GM12878 (cell line): ENCODE data around the gene CD9. TPM values are rescaled to one million over a fixed set of nuclear protein-coding genes. Genes with fewer than 3 reads are reported as not detected.

Experiments used
- ATAC-seq: fragments of 200-7000 bp; cut with Tn5 transposase; 3 replicates; pipeline ENCODE4 v1.9.1; 2020; ENCODE audit warnings: mild to moderate bottlenecking, moderate library complexity
- BruUV-seq: library from RNA; stranded (reverse); fragments of 400-500 nt; replicated peaks from 2 replicates; lab custom pipeline; 2021; lab: Mats Ljungman, UMichigan
- CTCF ChIA-PET: fragments of 300-600 bp; sonication (Branson Sonifier 250); formaldehyde crosslinking; extraction: SDS; loops from one replicate; lab custom pipeline; 2021; ENCODE audit warnings: inconsistent platforms; lab: Yijun Ruan, JAX
- POLR2A ChIA-PET: fragments of 350-600 bp; formaldehyde crosslinking; extraction: SDS; loops from one replicate; lab custom pipeline; 2021; ENCODE audit warnings: inconsistent platforms; lab: Charles Lee
- RAD21 ChIA-PET: fragments of 300-600 bp; sonication (Branson Sonifier 250); formaldehyde crosslinking; loops from one replicate; lab custom pipeline; 2023; ENCODE audit warnings: antibody characterized with exemption; ENCODE audit not compliant: unreplicated experiment; lab: Charles Lee
- SMC1A ChIA-PET: fragments of 300-600 bp; sonication (Branson Sonifier 250); formaldehyde crosslinking; loops from one replicate; lab custom pipeline; 2023; ENCODE audit not compliant: unreplicated experiment, uncharacterized antibody; lab: Charles Lee
- DNase-seq: peaks from one replicate; pipeline ENCODE4 v3.0.0-alpha.2; 2011; ENCODE audit warnings: low read depth, low spot score
- FAIRE-seq: peaks from 3 replicates; lab custom pipeline; 2011; peaks lifted over from hg19 to GRCh38; lab: Jason Lieb, UNC
- H2AFZ ChIP-seq: 2 replicates; pipeline ENCODE4 v1.6.0; 2011; ENCODE audit warnings: low read depth, low read length, control low read depth; ENCODE audit not compliant: control insufficient read depth
- H3K27ac ChIP-seq: 2 replicates; pipeline ENCODE4 v1.5.1; 2011; ENCODE audit warnings: control low read depth; ENCODE audit not compliant: control insufficient read depth, insufficient read depth
- H3K27me3 ChIP-seq, 2 experiments: replicated peaks in 1 of 2; 2 replicates each; pipeline versions ENCODE4 v1.6.0 to v1.6.1; 2011; ENCODE audit warnings: low read length in 1 of 2; ENCODE audit not compliant: control insufficient read depth in 2 of 2, insufficient read depth in 2 of 2
- H3K36me3 ChIP-seq, 2 experiments: 2 replicates each; pipeline ENCODE4 v1.5.1; 2011; ENCODE audit warnings: low read length in 1 of 2; ENCODE audit not compliant: control insufficient read depth in 2 of 2, insufficient read depth in 2 of 2
- H3K4me1 ChIP-seq: 2 replicates; pipeline ENCODE4 v1.6.1; 2011; ENCODE audit warnings: mild to moderate bottlenecking, low read length, moderate library complexity, mixed read lengths; ENCODE audit not compliant: control insufficient read depth, insufficient read depth
- H3K4me2 ChIP-seq: 2 replicates; pipeline ENCODE4 v1.6.0; 2011; ENCODE audit warnings: control low read depth; ENCODE audit not compliant: control insufficient read depth, insufficient read depth
- H3K4me3 ChIP-seq: fragments of 200-600 bp; sonication (generic); 2 replicates; pipeline ENCODE4 v1.5.1; 2016
- H3K79me2 ChIP-seq: 2 replicates; pipeline ENCODE4 v1.6.0; 2011; ENCODE audit warnings: low read length; ENCODE audit not compliant: control insufficient read depth, insufficient read depth
- H3K9ac ChIP-seq: 2 replicates; pipeline ENCODE4 v1.8.0; 2011; ENCODE audit warnings: low read length, control low read depth, mixed read lengths; ENCODE audit not compliant: control insufficient read depth, insufficient read depth
- H3K9me3 ChIP-seq: replicated peaks from 3 replicates; pipeline ENCODE4 v1.5.1; 2011; ENCODE audit warnings: mild to moderate bottlenecking, low read length; ENCODE audit not compliant: control insufficient read depth, insufficient read depth
- H4K20me1 ChIP-seq: 2 replicates; pipeline ENCODE4 v1.6.0; 2011; ENCODE audit not compliant: control insufficient read depth, insufficient read depth
- BMI1 ChIP-seq: fragments of 450-650 bp; IDR thresholded peaks from 2 replicates; pipeline ENCODE4 v1.6.1; 2016; ENCODE audit warnings: mild to moderate bottlenecking, moderate library complexity, borderline replicate concordance
- BRCA1 ChIP-seq: IDR thresholded peaks from 2 replicates; pipeline ENCODE4 v1.6.1; 2011; ENCODE audit warnings: low read depth, low read length, improper control_type of control experiment
- CHD2 ChIP-seq: IDR thresholded peaks from 2 replicates; pipeline ENCODE4 v1.6.1; 2011; ENCODE audit warnings: low read depth, low read length, improper control_type of control experiment, borderline replicate concordance
- EZH2 ChIP-seq: IDR thresholded peaks from 2 replicates; pipeline ENCODE4 v1.6.1; 2012; ENCODE audit warnings: low read depth, mild to moderate bottlenecking, control low read depth, inconsistent platforms, low read length, borderline replicate concordance; ENCODE audit not compliant: control insufficient read depth
- HSF1 ChIP-seq: fragments of 150-350 bp; IDR thresholded peaks from 2 replicates; pipeline ENCODE4 v1.6.1; 2014; ENCODE audit warnings: mild to moderate bottlenecking, low read depth, low read length
- IRF4 ChIP-seq: IDR thresholded peaks from 2 replicates; pipeline ENCODE4 v1.6.1; 2011; ENCODE audit warnings: low read depth, low read length
- MLLT1 ChIP-seq: fragments of 450-650 bp; IDR thresholded peaks from 2 replicates; pipeline ENCODE4 v1.6.1; 2016; ENCODE audit warnings: mild to moderate bottlenecking
- MYB ChIP-seq: fragments of 150-350 bp; IDR thresholded peaks from 2 replicates; pipeline ENCODE4 v1.6.1; 2014; ENCODE audit warnings: mild to moderate bottlenecking, low read depth, low read length, borderline replicate concordance
- NFIC ChIP-seq: IDR thresholded peaks from 2 replicates; pipeline ENCODE4 v1.6.1; 2012; ENCODE audit warnings: low read depth, mild to moderate bottlenecking, inconsistent platforms, low read length, moderate library complexity
- PAX5 ChIP-seq: IDR thresholded peaks from 2 replicates; pipeline ENCODE4 v1.6.1; 2011; ENCODE audit warnings: low read depth, low read length, borderline replicate concordance
- RELA ChIP-seq: fragments of 450-650 bp; IDR thresholded peaks from 2 replicates; pipeline ENCODE4 v1.8.0; 2014; ENCODE audit warnings: borderline replicate concordance; ENCODE audit not compliant: partially characterized antibody
- SMC3 ChIP-seq: IDR thresholded peaks from 2 replicates; pipeline ENCODE4 v1.6.1; 2011; ENCODE audit warnings: low read length, improper control_type of control experiment, borderline replicate concordance
- SUPT20H ChIP-seq: IDR thresholded peaks from 2 replicates; pipeline ENCODE4 v1.6.1; 2011; ENCODE audit warnings: low read depth, mild to moderate bottlenecking, low read length, moderate library complexity, borderline replicate concordance; ENCODE audit not compliant: control insufficient read depth
- TCF3 ChIP-seq: IDR thresholded peaks from 2 replicates; pipeline ENCODE4 v1.6.1; 2012; ENCODE audit warnings: low read depth, mild to moderate bottlenecking, low read length, borderline replicate concordance; ENCODE audit not compliant: insufficient read depth
- ZBTB40 ChIP-seq: fragments of 450-650 bp; IDR thresholded peaks from 2 replicates; pipeline ENCODE4 v1.6.1; 2016; ENCODE audit warnings: mild to moderate bottlenecking, moderate library complexity, borderline replicate concordance
- WGBS: methylation state at CpG from one replicate; pipeline ENCODE4 v1.1.6; 2016; ENCODE audit warnings: low lambda C conversion rate; ENCODE audit not compliant: insufficient replicate concordance, insufficient coverage; ENCODE audit errors: missing lambda C conversion rate; 5-methylcytosine and 5-hydroxymethylcytosine counted together
- in situ Hi-C: fragments of 300-500 bp; cut with MboI; formaldehyde crosslinking; loops from 9 replicates; pipeline ENCODE4 v1.14.3; 2018; ENCODE audit warnings: mixed read lengths
- intact Hi-C: fragments of 100-400 bp; cut with micrococcal nuclease; formaldehyde crosslinking; loops from one replicate; pipeline ENCODE4 v1.14.2; 2022; ENCODE audit not compliant: unreplicated experiment
- polyA plus RNA-seq, 11 experiments: library from polyadenylated mRNA; depleted of rRNA in 4 of 11; unstranded in 6 of 11; stranded (reverse) in 5 of 11; fragments of >200 nt; fragmentation: Nextera tagmentation in 4 of 11; fragmentation: Illumina TruSeq in 1 of 11; extraction: Ambion mirVana in 4 of 11; extraction: Trizol in 1 of 11; gene quantifications; 1 replicate in 1 of 11; 2 replicates in 10 of 11; pipeline versions ENCODE4 v1.2.1 to v1.2.3, GENCODE V29; 2011 to 2016; ENCODE audit warnings: inconsistent platforms in 2 of 11, missing spikeins in 2 of 11, low read depth in 1 of 11
- total RNA-seq, 4 experiments: library from RNA; depleted of rRNA in 3 of 4; stranded (reverse); fragments of >200 nt in 3 of 4; fragmentation: Illumina TruSeq in 1 of 4; extraction: Trizol in 1 of 4; gene quantifications; 2 replicates each; pipeline versions ENCODE4 v1.2.1 to v1.2.3, GENCODE V29; 2013 to 2021

The CD9 gene
- total and polyA plus RNA-seq, 10 of the 15 experiments (the other 5 are each of a cell fraction or from before 2014, with no cell fraction given): 4.8 to 29.9 (median 9.7) TPM

- FAIRE-seq: no peak
- CTCF ChIA-PET: interaction anchor here (0.7 to 4.0 kb wide), 6 partner anchors 26 to 169 kb away, joined by 3 to 31 read pairs (median 4); no protein-coding TSS in a partner anchor
- POLR2A ChIA-PET: interaction anchor here (1.9 kb wide), 1 partner anchor 28 kb away, joined by 9 read pairs; no protein-coding TSS in a partner anchor
- H3K36me3 ChIP-seq: no peaks in the 10 kb centered on the region
- no peaks in the 10 kb centered on the region for H3K79me2 ChIP-seq
- H3K4me1 ChIP-seq: peaks cover 19% of the 10 kb centered on the region
- H3K4me2 ChIP-seq: peak overlapping the region; percentile 58
- WGBS: 72% methylated on average over 4 of the region's 6 CpGs
- 0 out of 2 replicates have a peak overlapping the region, but pooled peaks have one; percentile 8 for H2AFZ ChIP-seq
- H3K27me3 ChIP-seq: no peaks in the 10 kb centered on the region
- ATAC-seq: no peak
- no peak overlapping the region; the same call in 1 of the 2 replicates for H3K27ac ChIP-seq
- no peak for DNase-seq
- SMC1A ChIA-PET: interaction anchor here (0.7 to 2.5 kb wide), 4 partner anchors 27 to 110 kb away, joined by 3 to 12 read pairs (median 6); no protein-coding TSS in a partner anchor
- no peak overlapping the region for H3K9ac ChIP-seq
- RAD21 ChIA-PET: interaction anchor here (1.0 to 2.0 kb wide), 5 partner anchors 29 to 111 kb away, joined by 3 to 9 read pairs (median 6); no protein-coding TSS in a partner anchor
- no peak overlapping the region for H3K4me3 ChIP-seq
- H4K20me1 ChIP-seq: no peaks in the 10 kb centered on the region
- intact Hi-C loops (no loop called here), in situ Hi-C loops (no loop called here)
- no TSS peak for BruUV-seq
- H3K9me3 ChIP-seq: no peaks in the 10 kb centered on the region
- TF ChIP-seq SUPT20H (no peak), NFIC (no peak), SMC3 (no peak), EZH2 (no peak), TCF3 (no peak), BMI1 (no peak), MLLT1 (no peak), HSF1 (no peak), MYB (no peak), CHD2 (no peak), IRF4 (no peak), BRCA1 (no peak), PAX5 (no peak), ZBTB40 (no peak), RELA (no peak)
Measured at GRCh38 chr12:6166808-6167207, 33.4 kb upstream of the CD9 start.
